ENCODE measurements around the gene UNCX. TPM values are rescaled to one million over a fixed set of nuclear protein-coding genes. Genes with fewer than 3 reads are reported as not detected.

Gene UNCX
- total RNA-seq, 4 donors from 2014 or later: not detected

DNA sequence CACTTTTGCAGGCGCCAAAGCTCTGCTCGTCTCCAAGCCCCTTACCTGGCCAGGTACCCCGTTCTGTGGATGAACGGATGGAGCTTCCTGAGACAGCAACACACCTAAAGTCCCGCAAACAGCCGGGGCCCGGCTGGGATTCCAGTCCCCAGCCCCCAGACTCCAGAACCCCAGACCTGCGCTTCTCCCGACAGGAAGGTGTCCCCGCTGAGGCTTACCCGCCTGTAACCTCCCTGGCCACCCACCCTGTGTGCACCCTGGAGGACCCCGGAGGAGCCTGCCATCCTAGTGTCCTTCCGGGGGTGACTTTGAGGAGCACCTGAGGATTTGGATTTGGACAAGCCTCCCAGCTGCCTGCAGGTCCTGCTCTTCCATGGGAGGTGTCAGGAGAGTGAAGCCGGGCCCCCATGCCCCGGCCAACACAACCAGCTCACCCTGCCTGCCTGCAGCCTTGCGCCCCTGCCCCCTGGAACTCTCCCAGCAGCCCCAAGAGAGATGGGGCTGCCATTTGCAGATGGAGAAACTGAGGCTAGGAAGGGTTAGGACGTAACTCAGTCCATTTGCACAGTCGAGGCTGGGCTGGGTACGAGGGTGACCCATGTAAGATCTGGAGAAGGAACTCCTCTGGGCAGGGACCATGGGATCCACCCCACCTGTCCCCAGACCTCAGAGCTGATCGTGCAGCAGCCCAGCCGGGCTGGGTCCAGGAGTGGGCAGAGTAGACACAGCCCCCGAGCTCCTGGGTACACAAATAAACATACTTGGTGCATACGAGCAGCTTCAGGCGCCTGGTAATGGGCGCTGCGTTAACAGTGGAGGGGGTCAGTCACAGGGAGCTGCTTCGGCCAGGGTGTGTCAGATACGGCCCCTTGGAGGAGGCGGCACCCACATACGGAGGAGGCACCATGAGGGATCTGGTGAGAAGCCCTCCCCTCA, 31.9 kb downstream of the UNCX start:
- TF ChIP-seq CTCF (IDR thresholded peaks at IDR 0.05): no peak
- no peak for ATAC-seq (ENCODE audit: low FRiP score)
- no peak for DNase-seq (ENCODE audit: low spot score)

GRCh38 chr7:1267016-1267900, 34.6 kb downstream of the UNCX start:
- no peak for DNase-seq (ENCODE audit: low spot score)
- TF ChIP-seq CTCF (IDR thresholded peaks at IDR 0.05): no peak
- ATAC-seq (ENCODE audit: low FRiP score): no peak

- DNase-seq (ENCODE audit: low spot score): no peak
- no peak for ATAC-seq (ENCODE audit: low FRiP score)
- no peak for TF ChIP-seq CTCF (IDR thresholded peaks at IDR 0.05)
Observed at GRCh38 chr7:1268076-1268815, 35.6 kb downstream of the UNCX start.

GRCh38 chr7:1268866-1269265, 36.2 kb downstream of the UNCX start:
- ATAC-seq (ENCODE audit: low FRiP score): no peak

DNA sequence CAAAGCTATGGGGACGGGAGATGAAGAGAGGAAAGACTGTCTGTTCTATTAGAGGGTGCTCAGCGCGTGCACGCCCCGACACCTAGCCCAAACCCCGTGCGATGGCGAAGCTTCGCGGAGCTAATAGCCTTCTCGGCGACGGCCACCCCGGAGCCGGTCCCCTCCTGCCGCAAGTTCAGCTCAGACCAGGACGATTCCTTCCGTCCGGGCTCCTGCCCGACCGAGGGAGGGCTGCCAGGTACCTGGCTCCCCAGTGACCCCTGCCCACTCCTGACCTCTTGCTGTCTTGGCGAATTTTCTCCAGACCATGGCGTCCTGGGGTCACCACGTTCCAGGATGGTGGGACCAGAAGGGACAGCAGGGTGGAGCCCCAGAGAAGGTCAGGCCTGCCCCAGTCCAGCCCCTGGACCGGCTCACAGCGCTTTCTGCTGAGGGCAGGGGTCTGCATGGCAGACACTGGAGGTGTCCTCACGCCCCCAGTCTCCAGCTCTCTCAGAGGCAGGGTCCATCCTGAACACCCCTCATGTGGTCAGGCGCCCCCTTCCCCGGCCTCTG, 36.7 kb downstream of the UNCX start:
- no peak for TF ChIP-seq CTCF (IDR thresholded peaks at IDR 0.05)
- no peak for ATAC-seq (ENCODE audit: low FRiP score)
- no peak for DNase-seq (ENCODE audit: low spot score)

More at GRCh38 chr7:1268866-1269265, 36.2 kb downstream of the UNCX start:
- no peak for TF ChIP-seq CTCF (IDR thresholded peaks at IDR 0.05)
- DNase-seq (ENCODE audit: low spot score): no peak

- TF ChIP-seq CTCF (IDR thresholded peaks at IDR 0.05): no peak
- DNase-seq (ENCODE audit: low spot score) (no peak), ATAC-seq (ENCODE audit: low FRiP score) (no peak)
Observed at GRCh38 chr7:1270181-1270580, 37.5 kb downstream of the UNCX start.

Data from omental fat pad (tissue), 4 donors.